Measurements from ENCODE around the gene RNU5B-1.

DNA sequence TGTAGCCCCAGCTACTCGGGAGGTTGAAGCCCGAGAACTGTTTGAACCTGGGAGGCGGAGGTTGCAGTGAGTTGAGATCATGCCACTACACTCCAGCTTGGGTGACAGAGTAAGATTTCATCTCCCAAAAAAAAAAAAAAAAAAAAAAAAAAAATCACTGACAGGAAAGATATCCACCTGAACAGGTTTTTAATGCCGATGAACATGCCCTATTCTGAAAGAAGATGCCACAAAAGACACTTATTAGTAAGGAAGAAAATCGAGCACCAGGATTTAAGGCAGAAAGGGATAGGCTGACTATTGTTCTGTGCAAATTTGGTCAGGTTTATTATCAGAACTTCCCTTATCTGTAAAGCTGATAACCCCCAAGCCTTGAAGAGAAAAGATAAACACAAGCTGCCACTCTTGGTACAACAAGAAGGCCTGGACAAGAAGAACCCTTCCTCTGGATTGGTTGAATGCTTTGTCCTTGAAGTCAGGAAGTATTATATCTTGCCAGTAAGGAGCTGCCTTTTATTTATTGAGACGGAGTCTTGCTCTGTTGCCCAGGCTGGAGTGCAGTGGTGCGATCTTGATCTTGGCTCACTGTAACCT is 15.1 kb upstream of the RNU5B-1 start:
- TF ChIP-seq, protein P1, sequence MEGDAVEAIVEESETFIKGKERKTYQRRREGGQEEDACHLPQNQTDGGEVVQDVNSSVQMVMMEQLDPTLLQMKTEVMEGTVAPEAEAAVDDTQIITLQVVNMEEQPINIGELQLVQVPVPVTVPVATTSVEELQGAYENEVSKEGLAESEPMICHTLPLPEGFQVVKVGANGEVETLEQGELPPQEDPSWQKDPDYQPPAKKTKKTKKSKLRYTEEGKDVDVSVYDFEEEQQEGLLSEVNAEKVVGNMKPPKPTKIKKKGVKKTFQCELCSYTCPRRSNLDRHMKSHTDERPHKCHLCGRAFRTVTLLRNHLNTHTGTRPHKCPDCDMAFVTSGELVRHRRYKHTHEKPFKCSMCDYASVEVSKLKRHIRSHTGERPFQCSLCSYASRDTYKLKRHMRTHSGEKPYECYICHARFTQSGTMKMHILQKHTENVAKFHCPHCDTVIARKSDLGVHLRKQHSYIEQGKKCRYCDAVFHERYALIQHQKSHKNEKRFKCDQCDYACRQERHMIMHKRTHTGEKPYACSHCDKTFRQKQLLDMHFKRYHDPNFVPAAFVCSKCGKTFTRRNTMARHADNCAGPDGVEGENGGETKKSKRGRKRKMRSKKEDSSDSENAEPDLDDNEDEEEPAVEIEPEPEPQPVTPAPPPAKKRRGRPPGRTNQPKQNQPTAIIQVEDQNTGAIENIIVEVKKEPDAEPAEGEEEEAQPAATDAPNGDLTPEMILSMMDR (IDR thresholded peaks at IDR 0.05): no peak
- TF ChIP-seq EZH2phosphoT487 (IDR thresholded peaks at IDR 0.05): no peak

All from neural progenitor cell (in vitro differentiated cells).